HepG2 (cell line): Measurements from ENCODE around the gene RTN4RL2. TPM values are rescaled to one million over a fixed set of nuclear protein-coding genes. Genes with fewer than 3 reads are reported as not detected.

Source experiments
- ADNP ChIP-seq: sonication (generic); formaldehyde crosslinking; IDR thresholded peaks from 2 replicates; pipeline ENCODE4 v1.4.0; 2020; ENCODE audit warnings: missing genetic modification reagents
- HNRNPUL1 ChIP-seq: fragments of 200-400 bp; formaldehyde crosslinking; IDR thresholded peaks from 2 replicates; pipeline ENCODE4 v1.6.1; 2017; ENCODE audit warnings: low read depth, mild to moderate bottlenecking, low read length, moderate library complexity
- KDM1A ChIP-seq: IDR thresholded peaks from 2 replicates; pipeline ENCODE4 v1.6.1; 2016; ENCODE audit warnings: missing compliant biosample characterization
- MIER2 ChIP-seq: IDR thresholded peaks from 2 replicates; pipeline ENCODE4 v1.6.1; 2016; ENCODE audit warnings: missing biosample characterization, missing genetic modification reagents
- PRMT3 ChIP-seq: sonication (generic); formaldehyde crosslinking; IDR thresholded peaks from 2 replicates; pipeline ENCODE4 v1.8.1; 2022; ENCODE audit warnings: low read depth, mild to moderate bottlenecking, moderate library complexity, missing genetic modification reagents, borderline replicate concordance
- RFXAP ChIP-seq: sonication (generic); formaldehyde crosslinking; IDR thresholded peaks from 2 replicates; pipeline ENCODE4 v1.4.0; 2020; ENCODE audit warnings: missing genetic modification reagents, borderline replicate concordance
- TBP ChIP-seq: sonication (generic); formaldehyde crosslinking; IDR thresholded peaks from 2 replicates; pipeline ENCODE4 v1.5.0; 2020; ENCODE audit warnings: missing genetic modification reagents
- THAP8 ChIP-seq: sonication (generic); formaldehyde crosslinking; IDR thresholded peaks from 2 replicates; pipeline ENCODE4 v1.5.1; 2020; ENCODE audit warnings: missing genetic modification reagents, mild to moderate bottlenecking, borderline replicate concordance
- YEATS4 ChIP-seq: sonication (generic); formaldehyde crosslinking; IDR thresholded peaks from 2 replicates; pipeline ENCODE4 v1.4.0; 2020; ENCODE audit warnings: missing genetic modification reagents, borderline replicate concordance
- ZBTB4 ChIP-seq: sonication (generic); formaldehyde crosslinking; IDR thresholded peaks from 2 replicates; pipeline ENCODE4 v1.4.0; 2020; ENCODE audit warnings: missing genetic modification reagents, mild to moderate bottlenecking, borderline replicate concordance
- ZKSCAN5 ChIP-seq: sonication (generic); formaldehyde crosslinking; IDR thresholded peaks from 2 replicates; pipeline ENCODE4 v1.5.1; 2020; ENCODE audit warnings: mild to moderate bottlenecking, missing genetic modification reagents
- ZNF337 ChIP-seq: sonication (generic); formaldehyde crosslinking; IDR thresholded peaks from 2 replicates; pipeline ENCODE4 v1.5.1; 2020; ENCODE audit warnings: missing genetic modification reagents, low read depth, mild to moderate bottlenecking, borderline replicate concordance
- ZNF407 ChIP-seq: sonication (generic); formaldehyde crosslinking; IDR thresholded peaks from one replicate; pipeline ENCODE4 v1.5.1; 2020; ENCODE audit warnings: mild to moderate bottlenecking, missing genetic modification reagents; ENCODE audit errors: not compliant biosample characterization
- ZNF576 ChIP-seq: sonication (generic); formaldehyde crosslinking; IDR thresholded peaks from 2 replicates; pipeline ENCODE4 v1.4.0; 2020; ENCODE audit warnings: mild to moderate bottlenecking, missing genetic modification reagents
- ZNF598 ChIP-seq: sonication (generic); formaldehyde crosslinking; IDR thresholded peaks from 2 replicates; pipeline ENCODE4 v1.5.1; 2020; ENCODE audit warnings: mild to moderate bottlenecking, missing genetic modification reagents, borderline replicate concordance
- ZNF883 ChIP-seq: sonication (generic); formaldehyde crosslinking; IDR thresholded peaks from 2 replicates; pipeline ENCODE4 v1.5.1; 2020; ENCODE audit warnings: mild to moderate bottlenecking, missing genetic modification reagents; ENCODE audit errors: not compliant biosample characterization
- ZNF891 ChIP-seq: sonication (generic); formaldehyde crosslinking; IDR thresholded peaks from 2 replicates; pipeline ENCODE4 v1.5.0; 2020; ENCODE audit warnings: mild to moderate bottlenecking, missing genetic modification reagents
- polyA plus RNA-seq, 8 experiments: library from polyadenylated mRNA; depleted of rRNA in 3 of 8; stranded (reverse) in 7 of 8; unstranded in 1 of 8; fragments of >200 nt; fragmentation: Illumina TruSeq in 4 of 8; extraction: Trizol in 4 of 8; gene quantifications; 2 replicates each; pipeline versions ENCODE4 v1.2.1 to v1.2.3, GENCODE V29; 2011 to 2016; ENCODE audit warnings: low read depth in 4 of 8, missing spikeins in 1 of 8, mixed read lengths in 1 of 8; ENCODE audit not compliant: insufficient read depth in 1 of 8
- total RNA-seq, 5 experiments: library from RNA; depleted of rRNA; stranded (reverse); fragments of >200 nt; fragmentation: Illumina TruSeq; extraction: Trizol; gene quantifications; 2 replicates each; pipeline ENCODE4 v1.2.3, GENCODE V29; 2016; ENCODE audit warnings: low read depth in 1 of 5

RTN4RL2 gene
- total and polyA plus RNA-seq, 2 of the 13 experiments (the other 11 are each of a cell fraction or from before 2014, with no cell fraction given) = 1.3 to 4.3 TPM

- TF ChIP-seq ZNF407 (CRISPR knock-in tag) = no peak
- TF ChIP-seq YEATS4 (CRISPR knock-in tag) = no peak
- no peak for TF ChIP-seq THAP8 (CRISPR knock-in tag)
- no peak for TF ChIP-seq ZBTB4 (CRISPR knock-in tag)
- no peak for TF ChIP-seq HNRNPUL1
- TF ChIP-seq PRMT3 (CRISPR knock-in tag) = no peak
- no peak for TF ChIP-seq ZNF598
- TF ChIP-seq ZKSCAN5 (CRISPR knock-in tag) = no peak
- TF ChIP-seq TBP (CRISPR knock-in tag) = no peak
- TF ChIP-seq MIER2 (CRISPR knock-in tag) = no peak
- no peak for TF ChIP-seq RFXAP (CRISPR knock-in tag)
- TF ChIP-seq ZNF883 (CRISPR knock-in tag) = no peak
- no peak for TF ChIP-seq ZNF891 (CRISPR knock-in tag)
- no peak for TF ChIP-seq ZNF337 (CRISPR knock-in tag)
- TF ChIP-seq ADNP (CRISPR knock-in tag) = no peak
- no peak for TF ChIP-seq ZNF576 (CRISPR knock-in tag)
- no peak for TF ChIP-seq KDM1A (CRISPR knock-in tag)
These were observed 31.2 kb downstream of the RTN4RL2 start (continued) for GRCh38 chr11:57491371-57492061.
